Right atrium auricular region (tissue), 2 donors: ENCODE results near the gene TOGARAM1. TPM values are rescaled to one million over a fixed set of nuclear protein-coding genes. Genes with fewer than 3 reads are reported as not detected.

ENCODE experiments used
- DNase-seq: peaks from one replicate; pipeline ENCODE4 v3.0.0-alpha.2; 2019; ENCODE audit warnings: low spot score
- H3K27ac ChIP-seq, 2 donors: fragments of 200-600 bp; sonication (generic); 1 replicate in 1 of 2; 2 replicates in 1 of 2; pipeline ENCODE4 v1.5.1; 2016 to 2019
- H3K27me3 ChIP-seq, 2 donors: fragments of 200-600 bp; sonication (generic); one replicate each; pipeline versions ENCODE4 v1.5.1 to v1.6.0; 2017 to 2019
- H3K36me3 ChIP-seq: fragments of 200-600 bp; sonication (generic); one replicate; pipeline ENCODE4 v1.5.1; 2016
- H3K4me1 ChIP-seq, 2 donors: fragments of 200-600 bp; sonication (generic); one replicate each; pipeline versions ENCODE4 v1.5.1 to v1.6.0; 2017 to 2019
- H3K4me3 ChIP-seq, 2 donors: fragments of 200-600 bp; sonication (generic); 1 replicate in 1 of 2; 2 replicates in 1 of 2; pipeline ENCODE4 v1.5.1; 2017 to 2019; ENCODE audit warnings: mild to moderate bottlenecking in 1 of 2, moderate library complexity in 1 of 2
- H3K9me3 ChIP-seq, 2 donors: fragments of 200-600 bp; sonication (generic); one replicate each; pipeline ENCODE4 v1.5.1; 2019
- CTCF ChIP-seq, 2 donors: fragments of 200-600 bp; sonication (generic); IDR thresholded peaks; one replicate each; pipeline ENCODE4 v1.5.1; 2019; ENCODE audit warnings: antibody characterized with exemption in 2 of 2
- total RNA-seq, 2 donors: library from RNA; depleted of rRNA; stranded (reverse); fragments of >200 nt; gene quantifications; one replicate each; pipeline ENCODE4 v1.1.0, GENCODE V29; 2016

TOGARAM1 gene
- total RNA-seq, 2 donors from 2014 or later: 15.1 to 24.7 TPM

- H3K4me1 ChIP-seq: no peaks in the 10 kb centered on the region
- DNase-seq: no peak
- peaks cover 75% of the 10 kb centered on the region for H3K36me3 ChIP-seq
- H3K9me3 ChIP-seq: no peaks in the 10 kb centered on the region
- TF ChIP-seq CTCF (IDR thresholded peaks at IDR 0.05): no peak
- H3K4me3 ChIP-seq: no peak overlapping the region
- H3K27me3 ChIP-seq: no peaks in the 10 kb centered on the region
- no peak overlapping the region for H3K27ac ChIP-seq
Observed at GRCh38 chr14:45112896-45113781, 151.1 kb downstream of the TOGARAM1 start.

- Histone ChIP-seq H3K4me3 (no peak overlapping the region), H3K27ac (no peak overlapping the region), H3K27me3 (no peaks in the 10 kb centered on the region), H3K4me1 (no peaks in the 10 kb centered on the region), H3K9me3 (no peaks in the 10 kb centered on the region), H3K36me3 (peaks cover 86% of the 10 kb centered on the region)
- no peak for DNase-seq
- TF ChIP-seq CTCF (IDR thresholded peaks at IDR 0.05): no peak
Observed at GRCh38 chr14:45114327-45114726, 152.3 kb downstream of the TOGARAM1 start.

GRCh38 chr14:45118594-45118993 is 156.6 kb downstream of the TOGARAM1 start:
- H3K27me3 ChIP-seq: no peaks in the 10 kb centered on the region
- H3K4me1 ChIP-seq: no peaks in the 10 kb centered on the region
- peaks cover 86% of the 10 kb centered on the region for H3K36me3 ChIP-seq
- TF ChIP-seq CTCF (IDR thresholded peaks at IDR 0.05): no peak
- no peak overlapping the region for H3K27ac ChIP-seq
- no peak overlapping the region for H3K4me3 ChIP-seq
- H3K9me3 ChIP-seq: no peaks in the 10 kb centered on the region
- no peak for DNase-seq

GRCh38 chr14:45120096-45120495 is 158.1 kb downstream of the TOGARAM1 start:
- Histone ChIP-seq H3K9me3 (no peaks in the 10 kb centered on the region), H3K36me3 (peaks cover 80% of the 10 kb centered on the region), H3K4me3 (no peak overlapping the region), H3K27me3 (no peaks in the 10 kb centered on the region), H3K27ac (no peak overlapping the region), H3K4me1 (no peaks in the 10 kb centered on the region)
- no peak for DNase-seq
- no peak for TF ChIP-seq CTCF (IDR thresholded peaks at IDR 0.05)

- Histone ChIP-seq H3K9me3 (no peaks in the 10 kb centered on the region), H3K27me3 (no peaks in the 10 kb centered on the region), H3K4me1 (no peaks in the 10 kb centered on the region), H3K27ac (no peak overlapping the region), H3K36me3 (peaks cover 49% of the 10 kb centered on the region), H3K4me3 (no peak overlapping the region)
- no peak for DNase-seq
- TF ChIP-seq CTCF (IDR thresholded peaks at IDR 0.05): no peak
Observed at GRCh38 chr14:45123271-45123670, 161.3 kb downstream of the TOGARAM1 start.

Other genes with a start within 250 kb of the TOGARAM1 start
- gene KLHL28, start 243 bp upstream of the TOGARAM1 start, total RNA-seq: 1 to 10 TPM; 6.4 to 8.5 TPM
- gene PRPF39, start 121.9 kb downstream of the TOGARAM1 start, total RNA-seq: 1 to 10 TPM; 7.8 to 8.0 TPM
- 10 to 100 TPM; 45.5 to 72.3 TPM for gene FKBP3, start 172.3 kb downstream of the TOGARAM1 start, total RNA-seq
- 1 to 10 TPM; 1.9 to 3.9 TPM for gene FANCM, start 173.7 kb downstream of the TOGARAM1 start, total RNA-seq